Liver (tissue), 9 donors: ENCODE measurements around the gene BACH2. TPM values are rescaled to one million over a fixed set of nuclear protein-coding genes. Genes with fewer than 3 reads are reported as not detected.

Source experiments
- DNase-seq: peaks from one replicate; pipeline ENCODE4 v3.0.0-alpha.2; 2017; ENCODE audit warnings: low spot score
- H3K27ac ChIP-seq, 2 donors: one replicate each; pipeline ENCODE4 v1.7.0; 2013; ENCODE audit warnings: inconsistent platforms in 2 of 2, low read length in 2 of 2, control low read depth in 1 of 2, low read depth in 1 of 2, mild to moderate bottlenecking in 1 of 2
- H3K27me3 ChIP-seq, 4 donors: one replicate each; pipeline versions ENCODE4 v1.6.1 to v1.7.0; 2013; ENCODE audit warnings: low read length in 3 of 4, inconsistent platforms in 1 of 4, mild to moderate bottlenecking in 1 of 4, moderate library complexity in 1 of 4; ENCODE audit not compliant: control insufficient read depth in 4 of 4, insufficient read depth in 4 of 4
- H3K36me3 ChIP-seq, 4 donors: one replicate each; pipeline versions ENCODE4 v1.6.1 to v1.7.0; 2013; ENCODE audit warnings: low read length in 3 of 4, mild to moderate bottlenecking in 3 of 4, low read depth in 1 of 4, moderate library complexity in 1 of 4; ENCODE audit not compliant: control insufficient read depth in 4 of 4, insufficient read depth in 3 of 4
- H3K4me1 ChIP-seq, 4 donors: one replicate each; pipeline versions ENCODE4 v1.6.1 to v1.7.0; 2013; ENCODE audit warnings: low read length in 3 of 4, mild to moderate bottlenecking in 3 of 4, moderate library complexity in 1 of 4; ENCODE audit not compliant: control insufficient read depth in 4 of 4, insufficient read depth in 4 of 4
- H3K4me3 ChIP-seq, 3 donors: one replicate each; pipeline versions ENCODE4 v1.6.1 to v1.7.0; 2013; ENCODE audit warnings: low read length in 3 of 3, control low read depth in 1 of 3, low read depth in 1 of 3, mild to moderate bottlenecking in 1 of 3
- H3K9ac ChIP-seq, 2 donors: one replicate each; pipeline ENCODE4 v1.7.0; 2013; ENCODE audit warnings: low read length in 2 of 2, mild to moderate bottlenecking in 2 of 2, moderate library complexity in 2 of 2, control low read depth in 1 of 2, low read depth in 1 of 2
- H3K9me3 ChIP-seq, 4 donors: one replicate each; pipeline versions ENCODE4 v1.6.1 to v1.7.0; 2013; ENCODE audit warnings: low read length in 3 of 4; ENCODE audit not compliant: control insufficient read depth in 4 of 4
- EGR1 ChIP-seq, 2 donors: IDR thresholded peaks; 2 replicates each; pipeline ENCODE4 v1.6.1; 2016 to 2018; ENCODE audit warnings: antibody characterized with exemption in 2 of 2, low read depth in 2 of 2
- FOXA1 ChIP-seq: IDR thresholded peaks from 2 replicates; pipeline ENCODE4 v1.6.1; 2016; ENCODE audit warnings: antibody characterized with exemption
- FOXA2 ChIP-seq: IDR thresholded peaks from 2 replicates; pipeline ENCODE4 v1.6.1; 2016; ENCODE audit warnings: antibody characterized with exemption
- GABPA ChIP-seq, 2 donors: IDR thresholded peaks in 1 of 2; conservative IDR thresholded peaks in 1 of 2; 2 replicates each; pipeline ENCODE4 v1.6.1; 2016; ENCODE audit warnings: antibody characterized with exemption in 2 of 2, mild to moderate bottlenecking in 1 of 2, moderate library complexity in 1 of 2
- HNF4A ChIP-seq, 2 donors: conservative IDR thresholded peaks; 2 replicates each; pipeline ENCODE4 v1.6.1; 2016; ENCODE audit warnings: antibody characterized with exemption in 2 of 2, mild to moderate bottlenecking in 2 of 2
- HNF4G ChIP-seq: IDR thresholded peaks from 2 replicates; pipeline ENCODE4 v1.6.1; 2016; ENCODE audit warnings: antibody characterized with exemption
- JUND ChIP-seq, 2 donors: IDR thresholded peaks; 2 replicates each; pipeline ENCODE4 v1.6.1; 2016; ENCODE audit warnings: antibody characterized with exemption in 2 of 2
- NR2F2 ChIP-seq: IDR thresholded peaks from 2 replicates; pipeline ENCODE4 v1.6.1; 2016; ENCODE audit warnings: antibody characterized with exemption
- RAD21 ChIP-seq, 2 donors: IDR thresholded peaks; 2 replicates each; pipeline ENCODE4 v1.6.1; 2016; ENCODE audit warnings: antibody characterized with exemption in 2 of 2, mild to moderate bottlenecking in 2 of 2
- RXRA ChIP-seq, 2 donors: IDR thresholded peaks; 2 replicates each; pipeline ENCODE4 v1.6.1; 2017 to 2018; ENCODE audit warnings: antibody characterized with exemption in 2 of 2, mild to moderate bottlenecking in 1 of 2
- SP1 ChIP-seq: IDR thresholded peaks from 2 replicates; pipeline ENCODE4 v1.6.1; 2018; ENCODE audit warnings: antibody characterized with exemption, mild to moderate bottlenecking
- TAF1 ChIP-seq: conservative IDR thresholded peaks from 2 replicates; pipeline ENCODE4 v1.6.1; 2016; ENCODE audit warnings: antibody characterized with exemption, mild to moderate bottlenecking
- YY1 ChIP-seq: IDR thresholded peaks from 2 replicates; pipeline ENCODE4 v1.6.1; 2016; ENCODE audit warnings: antibody characterized with exemption, mild to moderate bottlenecking
- WGBS: extraction: QIAGEN DNeasy Blood & Tissue Kit; methylation state at CpG from one replicate; pipeline ENCODE4 v1.1.7; 2013; 5-methylcytosine and 5-hydroxymethylcytosine counted together
- polyA plus RNA-seq, 2 donors: library from polyadenylated mRNA; stranded (reverse) in 1 of 2; unstranded in 1 of 2; fragments of 200-250 nt in 1 of 2; fragments of >200 nt in 1 of 2; fragmentation: Nextera tagmentation in 1 of 2; extraction: Ambion mirVana in 1 of 2; gene quantifications; one replicate each; pipeline versions ENCODE4 v1.2.1 to v1.2.3, GENCODE V29; 2013 to 2015
- total RNA-seq, 2 donors: library from RNA; depleted of rRNA; stranded (reverse); fragments of >200 nt; gene quantifications; one replicate each; pipeline ENCODE4 v1.2.3, GENCODE V29; 2014
- TF ChIP-seq, protein P1 (sequence below): fragments of 150-350 bp; IDR thresholded peaks from 2 replicates; pipeline ENCODE4 v1.5.1; 2017; ENCODE audit warnings: improper control_type of control experiment, low read depth, low read length; ENCODE audit not compliant: missing input control
- TF ChIP-seq, protein P2 (sequence below): IDR thresholded peaks from 2 replicates; pipeline ENCODE4 v1.6.1; 2016; ENCODE audit warnings: antibody characterized with exemption
- TF ChIP-seq, protein P3 (sequence below): IDR thresholded peaks from 2 replicates; pipeline ENCODE4 v1.6.1; 2016; ENCODE audit warnings: antibody characterized with exemption, mild to moderate bottlenecking
- TF ChIP-seq, protein P4 (sequence below): IDR thresholded peaks from 2 replicates; pipeline ENCODE4 v1.6.1; 2016; ENCODE audit warnings: antibody characterized with exemption
- TF ChIP-seq, protein P5 (sequence below): IDR thresholded peaks from 2 replicates; pipeline ENCODE4 v1.6.1; 2016; ENCODE audit warnings: antibody characterized with exemption
- donor health status: healthy.
- donor health status: healthy.
- donor health status: healthy.
- donor health status: healthy.
- donor health status: healthy.

Gene BACH2
- total and polyA plus RNA-seq, 4 donors, result 1.9 to 3.7 (median 1.9) TPM

DNA sequence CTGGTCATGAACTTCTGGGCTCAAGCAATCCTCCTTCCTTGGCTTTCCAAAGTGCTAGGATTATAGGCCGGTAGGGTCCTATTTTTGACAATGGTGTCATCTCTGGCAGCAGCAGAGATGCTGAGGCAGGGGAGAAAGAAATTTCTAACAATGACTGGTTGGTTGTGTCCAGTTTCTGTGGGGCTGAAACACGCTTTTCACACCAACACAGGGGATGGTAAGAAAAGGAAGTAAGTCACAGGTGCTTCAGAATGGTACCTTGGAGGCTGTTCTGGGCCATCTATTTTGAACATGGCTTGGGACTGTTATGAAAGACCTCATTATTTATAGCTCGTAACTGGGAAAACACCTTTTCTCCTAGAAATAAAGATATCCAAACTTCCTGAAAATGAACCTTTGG lies 329.7 kb downstream of the BACH2 start:
- TF ChIP-seq SP1 (no peak), RXRA (IDR thresholded peaks at IDR 0.05) (no peak), GABPA (IDR thresholded peaks at IDR 0.05 in 1 of 2, conservative IDR thresholded peaks at IDR 0.05 in 1 of 2) (no peak), TAF1 (no peak), HNF4A (conservative IDR thresholded peaks at IDR 0.05) (no peak), FOXA1 (no peak), RAD21 (IDR thresholded peaks at IDR 0.05) (no peak), NR2F2 (no peak), FOXA2 (no peak), HNF4G (no peak), JUND (IDR thresholded peaks at IDR 0.05) (no peak), EGR1 (IDR thresholded peaks at IDR 0.05; ENCODE audit: low read depth in 2 of 2) (no peak), YY1 (no peak)
- TF ChIP-seq, protein P1, sequence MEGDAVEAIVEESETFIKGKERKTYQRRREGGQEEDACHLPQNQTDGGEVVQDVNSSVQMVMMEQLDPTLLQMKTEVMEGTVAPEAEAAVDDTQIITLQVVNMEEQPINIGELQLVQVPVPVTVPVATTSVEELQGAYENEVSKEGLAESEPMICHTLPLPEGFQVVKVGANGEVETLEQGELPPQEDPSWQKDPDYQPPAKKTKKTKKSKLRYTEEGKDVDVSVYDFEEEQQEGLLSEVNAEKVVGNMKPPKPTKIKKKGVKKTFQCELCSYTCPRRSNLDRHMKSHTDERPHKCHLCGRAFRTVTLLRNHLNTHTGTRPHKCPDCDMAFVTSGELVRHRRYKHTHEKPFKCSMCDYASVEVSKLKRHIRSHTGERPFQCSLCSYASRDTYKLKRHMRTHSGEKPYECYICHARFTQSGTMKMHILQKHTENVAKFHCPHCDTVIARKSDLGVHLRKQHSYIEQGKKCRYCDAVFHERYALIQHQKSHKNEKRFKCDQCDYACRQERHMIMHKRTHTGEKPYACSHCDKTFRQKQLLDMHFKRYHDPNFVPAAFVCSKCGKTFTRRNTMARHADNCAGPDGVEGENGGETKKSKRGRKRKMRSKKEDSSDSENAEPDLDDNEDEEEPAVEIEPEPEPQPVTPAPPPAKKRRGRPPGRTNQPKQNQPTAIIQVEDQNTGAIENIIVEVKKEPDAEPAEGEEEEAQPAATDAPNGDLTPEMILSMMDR, result no peak
- TF ChIP-seq, protein P2, sequence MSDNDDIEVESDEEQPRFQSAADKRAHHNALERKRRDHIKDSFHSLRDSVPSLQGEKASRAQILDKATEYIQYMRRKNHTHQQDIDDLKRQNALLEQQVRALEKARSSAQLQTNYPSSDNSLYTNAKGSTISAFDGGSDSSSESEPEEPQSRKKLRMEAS, result no peak
- TF ChIP-seq, protein P3, sequence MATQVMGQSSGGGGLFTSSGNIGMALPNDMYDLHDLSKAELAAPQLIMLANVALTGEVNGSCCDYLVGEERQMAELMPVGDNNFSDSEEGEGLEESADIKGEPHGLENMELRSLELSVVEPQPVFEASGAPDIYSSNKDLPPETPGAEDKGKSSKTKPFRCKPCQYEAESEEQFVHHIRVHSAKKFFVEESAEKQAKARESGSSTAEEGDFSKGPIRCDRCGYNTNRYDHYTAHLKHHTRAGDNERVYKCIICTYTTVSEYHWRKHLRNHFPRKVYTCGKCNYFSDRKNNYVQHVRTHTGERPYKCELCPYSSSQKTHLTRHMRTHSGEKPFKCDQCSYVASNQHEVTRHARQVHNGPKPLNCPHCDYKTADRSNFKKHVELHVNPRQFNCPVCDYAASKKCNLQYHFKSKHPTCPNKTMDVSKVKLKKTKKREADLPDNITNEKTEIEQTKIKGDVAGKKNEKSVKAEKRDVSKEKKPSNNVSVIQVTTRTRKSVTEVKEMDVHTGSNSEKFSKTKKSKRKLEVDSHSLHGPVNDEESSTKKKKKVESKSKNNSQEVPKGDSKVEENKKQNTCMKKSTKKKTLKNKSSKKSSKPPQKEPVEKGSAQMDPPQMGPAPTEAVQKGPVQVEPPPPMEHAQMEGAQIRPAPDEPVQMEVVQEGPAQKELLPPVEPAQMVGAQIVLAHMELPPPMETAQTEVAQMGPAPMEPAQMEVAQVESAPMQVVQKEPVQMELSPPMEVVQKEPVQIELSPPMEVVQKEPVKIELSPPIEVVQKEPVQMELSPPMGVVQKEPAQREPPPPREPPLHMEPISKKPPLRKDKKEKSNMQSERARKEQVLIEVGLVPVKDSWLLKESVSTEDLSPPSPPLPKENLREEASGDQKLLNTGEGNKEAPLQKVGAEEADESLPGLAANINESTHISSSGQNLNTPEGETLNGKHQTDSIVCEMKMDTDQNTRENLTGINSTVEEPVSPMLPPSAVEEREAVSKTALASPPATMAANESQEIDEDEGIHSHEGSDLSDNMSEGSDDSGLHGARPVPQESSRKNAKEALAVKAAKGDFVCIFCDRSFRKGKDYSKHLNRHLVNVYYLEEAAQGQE, result no peak
- TF ChIP-seq, protein P4, sequence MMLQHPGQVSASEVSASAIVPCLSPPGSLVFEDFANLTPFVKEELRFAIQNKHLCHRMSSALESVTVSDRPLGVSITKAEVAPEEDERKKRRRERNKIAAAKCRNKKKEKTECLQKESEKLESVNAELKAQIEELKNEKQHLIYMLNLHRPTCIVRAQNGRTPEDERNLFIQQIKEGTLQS, result no peak
- TF ChIP-seq, protein P5, sequence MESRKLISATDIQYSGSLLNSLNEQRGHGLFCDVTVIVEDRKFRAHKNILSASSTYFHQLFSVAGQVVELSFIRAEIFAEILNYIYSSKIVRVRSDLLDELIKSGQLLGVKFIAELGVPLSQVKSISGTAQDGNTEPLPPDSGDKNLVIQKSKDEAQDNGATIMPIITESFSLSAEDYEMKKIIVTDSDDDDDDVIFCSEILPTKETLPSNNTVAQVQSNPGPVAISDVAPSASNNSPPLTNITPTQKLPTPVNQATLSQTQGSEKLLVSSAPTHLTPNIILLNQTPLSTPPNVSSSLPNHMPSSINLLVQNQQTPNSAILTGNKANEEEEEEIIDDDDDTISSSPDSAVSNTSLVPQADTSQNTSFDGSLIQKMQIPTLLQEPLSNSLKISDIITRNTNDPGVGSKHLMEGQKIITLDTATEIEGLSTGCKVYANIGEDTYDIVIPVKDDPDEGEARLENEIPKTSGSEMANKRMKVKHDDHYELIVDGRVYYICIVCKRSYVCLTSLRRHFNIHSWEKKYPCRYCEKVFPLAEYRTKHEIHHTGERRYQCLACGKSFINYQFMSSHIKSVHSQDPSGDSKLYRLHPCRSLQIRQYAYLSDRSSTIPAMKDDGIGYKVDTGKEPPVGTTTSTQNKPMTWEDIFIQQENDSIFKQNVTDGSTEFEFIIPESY, result no peak
- WGBS, result 93% methylated on average over 3 of the region's 3 CpGs

More for the DNA sequence above, 329.7 kb downstream of the BACH2 start:
- no peaks in the 10 kb centered on the region for H3K27me3 ChIP-seq
- H3K9me3 ChIP-seq, result no peaks in the 10 kb centered on the region
- H3K27ac ChIP-seq, result no peak overlapping the region
- no peaks in the 10 kb centered on the region for H3K36me3 ChIP-seq
- peaks cover 0 to 3% (median 0%) of the 10 kb centered on the region in 4 donors for H3K4me1 ChIP-seq
- no peak overlapping the region for H3K9ac ChIP-seq
- no peak overlapping the region for H3K4me3 ChIP-seq
- no peak for DNase-seq
